GM12865 (cell line): ENCODE measurements around the gene SIMC1.

Experiments
- DNase-seq: peaks from one replicate; pipeline ENCODE4 v3.0.0; 2010; ENCODE audit warnings: low read depth
- H3K4me3 ChIP-seq: 2 replicates; pipeline ENCODE4 v1.5.1; 2011; ENCODE audit warnings: mild to moderate bottlenecking, low read depth, low read length, control low read depth
- TF ChIP-seq, protein P1 (sequence below): IDR thresholded peaks from 2 replicates; pipeline ENCODE4 v1.5.1; 2011; ENCODE audit warnings: low read length, control low read depth, low read depth, inconsistent platforms; ENCODE audit not compliant: insufficient read depth; ENCODE audit errors: missing control alignments

Gene SIMC1

DNA sequence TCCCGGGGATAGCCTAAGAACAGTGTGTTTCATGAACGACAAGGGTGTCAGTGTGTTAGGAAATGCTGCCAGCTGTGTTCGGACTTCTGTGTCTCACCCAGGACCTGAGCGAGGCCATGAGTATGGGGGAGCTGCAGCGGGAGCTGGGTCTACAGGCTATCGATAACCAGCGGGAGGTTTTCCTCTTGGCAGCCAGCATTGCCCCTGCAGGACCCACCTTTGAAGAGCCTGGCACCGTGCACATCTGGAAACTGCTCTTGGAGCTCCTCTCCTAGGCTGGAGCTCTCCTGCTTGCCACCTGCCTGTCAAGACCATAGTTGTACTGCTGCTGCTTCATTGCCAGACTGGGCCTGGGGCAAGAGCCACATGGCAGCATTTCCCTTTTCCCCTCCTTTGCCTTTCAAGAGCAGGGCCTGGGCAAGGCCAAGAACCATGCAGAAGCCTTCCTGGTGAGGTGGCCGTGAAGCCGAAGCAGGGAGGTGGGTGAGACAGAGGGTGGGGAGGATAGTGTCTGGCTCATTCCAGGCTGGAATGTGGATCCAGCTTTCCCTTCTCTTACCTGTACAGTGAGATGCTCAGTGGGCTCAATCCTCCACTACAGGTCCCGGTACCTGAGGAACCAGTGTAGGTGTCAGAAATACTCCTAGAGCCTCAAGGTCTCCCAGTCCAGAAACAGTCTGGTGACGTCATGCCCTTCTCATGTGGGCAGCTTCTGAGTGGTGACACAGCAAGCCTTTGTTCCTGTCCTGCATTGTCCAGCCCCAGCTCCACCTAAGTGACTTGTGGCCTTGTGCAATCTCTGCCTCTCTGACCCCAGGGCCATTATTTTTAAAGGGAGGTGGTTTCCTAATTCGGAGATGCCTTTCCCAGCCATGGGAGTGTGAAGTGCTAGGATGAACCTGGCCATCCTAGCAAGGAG is 133.7 kb downstream of the SIMC1 start:
- H3K4me3 ChIP-seq: no peak overlapping the region
- no peak for DNase-seq
- TF ChIP-seq, protein P1, sequence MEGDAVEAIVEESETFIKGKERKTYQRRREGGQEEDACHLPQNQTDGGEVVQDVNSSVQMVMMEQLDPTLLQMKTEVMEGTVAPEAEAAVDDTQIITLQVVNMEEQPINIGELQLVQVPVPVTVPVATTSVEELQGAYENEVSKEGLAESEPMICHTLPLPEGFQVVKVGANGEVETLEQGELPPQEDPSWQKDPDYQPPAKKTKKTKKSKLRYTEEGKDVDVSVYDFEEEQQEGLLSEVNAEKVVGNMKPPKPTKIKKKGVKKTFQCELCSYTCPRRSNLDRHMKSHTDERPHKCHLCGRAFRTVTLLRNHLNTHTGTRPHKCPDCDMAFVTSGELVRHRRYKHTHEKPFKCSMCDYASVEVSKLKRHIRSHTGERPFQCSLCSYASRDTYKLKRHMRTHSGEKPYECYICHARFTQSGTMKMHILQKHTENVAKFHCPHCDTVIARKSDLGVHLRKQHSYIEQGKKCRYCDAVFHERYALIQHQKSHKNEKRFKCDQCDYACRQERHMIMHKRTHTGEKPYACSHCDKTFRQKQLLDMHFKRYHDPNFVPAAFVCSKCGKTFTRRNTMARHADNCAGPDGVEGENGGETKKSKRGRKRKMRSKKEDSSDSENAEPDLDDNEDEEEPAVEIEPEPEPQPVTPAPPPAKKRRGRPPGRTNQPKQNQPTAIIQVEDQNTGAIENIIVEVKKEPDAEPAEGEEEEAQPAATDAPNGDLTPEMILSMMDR: no peak

DNA sequence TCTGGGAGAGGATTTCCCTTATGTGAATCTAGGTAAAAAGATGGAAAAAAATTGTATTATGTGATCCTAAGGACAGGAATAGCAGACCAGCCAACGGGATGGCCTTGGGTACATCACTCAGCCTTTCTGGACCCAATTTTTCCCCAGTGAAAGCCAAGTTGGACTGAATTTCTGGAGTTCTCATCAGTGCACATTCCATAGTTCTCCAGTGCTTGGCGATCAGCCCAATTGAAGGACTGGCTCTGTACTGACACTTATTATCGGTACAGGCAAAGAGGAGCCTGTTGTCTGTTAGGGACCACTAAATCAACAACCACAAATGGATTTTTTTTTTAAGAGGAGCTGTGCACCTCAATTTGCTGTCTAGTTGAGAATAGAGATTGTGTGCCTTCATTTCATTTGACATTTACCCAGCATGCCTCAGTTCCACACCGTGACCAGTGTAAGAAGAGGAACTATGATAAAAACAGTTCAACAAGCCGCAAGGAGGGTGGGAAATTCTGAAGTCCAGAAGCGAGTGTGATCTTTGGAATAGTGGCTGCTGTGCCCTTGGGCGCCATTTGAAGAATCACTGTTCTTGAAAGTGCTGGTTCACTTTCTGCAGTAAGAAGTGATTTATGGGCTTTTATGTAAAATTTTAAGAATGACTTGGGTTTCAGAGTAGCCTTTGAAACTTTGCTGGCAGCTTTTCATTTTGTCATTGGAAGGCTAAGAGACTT is 135.0 kb downstream of the SIMC1 start:
- TF ChIP-seq, protein P1: no peak
- no peak overlapping the region for H3K4me3 ChIP-seq
- DNase-seq: no peak

DNA sequence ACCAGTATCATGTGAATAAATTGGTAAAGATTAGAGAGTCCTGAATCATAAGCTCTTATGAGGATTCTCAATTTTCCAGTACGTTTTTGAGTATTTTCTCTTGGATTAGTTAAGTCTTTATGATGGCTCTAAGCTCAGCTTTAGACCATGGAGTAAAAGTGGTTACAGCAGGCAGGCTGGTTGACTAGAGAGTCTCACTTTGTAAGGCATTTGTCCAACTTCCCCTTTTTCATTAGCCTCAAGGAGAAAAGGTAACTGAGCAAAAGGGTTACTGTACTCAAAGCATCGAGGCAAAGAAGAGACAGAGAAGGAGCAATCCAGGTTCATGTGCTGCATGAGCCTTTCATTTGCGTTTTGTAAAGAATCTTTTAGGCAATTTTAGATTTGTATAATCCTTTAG is 141.7 kb downstream of the SIMC1 start:
- TF ChIP-seq, protein P1: no peak
- peak; percentile 27 for DNase-seq
- no peak overlapping the region for H3K4me3 ChIP-seq

DNA sequence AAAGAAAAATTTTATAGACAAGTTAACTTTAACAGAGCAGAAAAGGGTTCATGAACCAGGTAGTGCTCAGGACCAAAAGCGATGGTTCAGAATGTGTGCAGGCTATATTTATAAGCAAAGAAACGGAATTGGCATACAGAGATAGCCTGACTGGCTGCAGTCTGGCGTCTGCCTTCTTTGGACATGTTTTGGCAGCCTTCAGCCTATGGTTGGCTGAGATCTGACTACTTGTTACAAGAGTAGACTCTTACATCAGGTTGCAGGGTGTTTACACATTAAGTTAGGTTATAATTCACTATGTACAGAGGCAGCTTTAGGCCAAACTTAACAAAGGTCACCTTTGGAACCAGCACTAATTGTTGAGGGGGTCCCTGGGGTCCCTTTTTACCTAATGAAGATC is 143.2 kb downstream of the SIMC1 start:
- no peak for DNase-seq
- TF ChIP-seq, protein P1: no peak
- no peak overlapping the region for H3K4me3 ChIP-seq

DNA sequence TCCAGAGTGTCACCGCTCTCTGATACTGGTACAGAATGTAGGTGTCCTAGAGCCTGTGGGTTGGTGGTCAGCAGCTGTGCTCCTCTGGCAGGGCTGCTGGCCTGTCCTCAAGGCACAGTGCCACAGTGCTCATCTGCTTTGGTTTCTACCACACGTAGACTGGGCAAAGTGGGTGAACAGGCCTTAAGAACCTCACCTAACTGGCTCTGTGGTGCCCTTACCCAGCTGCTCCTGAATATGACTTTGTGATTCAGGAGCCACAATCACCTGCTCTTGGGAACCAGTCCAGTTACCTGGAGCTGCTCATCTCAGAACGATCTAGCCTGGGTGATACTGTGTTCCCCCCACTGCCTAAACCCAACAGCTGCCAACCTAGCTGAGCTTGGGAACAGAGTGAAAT is 143.8 kb downstream of the SIMC1 start:
- DNase-seq: no peak
- TF ChIP-seq, protein P1: no peak
- no peak overlapping the region for H3K4me3 ChIP-seq

DNA sequence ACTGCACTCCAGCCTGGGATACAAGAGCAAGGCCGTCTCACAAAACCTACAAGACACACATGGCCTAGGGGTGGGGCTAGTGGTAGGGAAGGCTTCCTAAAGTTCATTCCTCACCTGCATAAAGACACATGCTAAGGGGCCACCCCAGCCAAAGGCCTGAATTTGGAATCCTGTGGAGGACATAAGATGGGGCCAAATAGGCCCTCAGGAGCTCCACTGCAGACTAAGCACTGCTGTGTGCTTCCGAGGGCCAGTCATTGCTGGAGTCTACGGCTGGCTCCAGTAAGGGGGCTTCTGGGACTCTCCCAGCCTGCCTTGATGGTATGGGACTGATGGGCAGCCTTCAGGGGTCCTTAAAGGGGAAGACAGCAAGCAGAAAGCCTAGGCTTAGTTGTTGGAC is 144.5 kb downstream of the SIMC1 start:
- no peak for DNase-seq
- TF ChIP-seq, protein P1: no peak
- H3K4me3 ChIP-seq: no peak overlapping the region
